ENCODE results near the gene AGBL1.

The AGBL1 gene

DNA sequence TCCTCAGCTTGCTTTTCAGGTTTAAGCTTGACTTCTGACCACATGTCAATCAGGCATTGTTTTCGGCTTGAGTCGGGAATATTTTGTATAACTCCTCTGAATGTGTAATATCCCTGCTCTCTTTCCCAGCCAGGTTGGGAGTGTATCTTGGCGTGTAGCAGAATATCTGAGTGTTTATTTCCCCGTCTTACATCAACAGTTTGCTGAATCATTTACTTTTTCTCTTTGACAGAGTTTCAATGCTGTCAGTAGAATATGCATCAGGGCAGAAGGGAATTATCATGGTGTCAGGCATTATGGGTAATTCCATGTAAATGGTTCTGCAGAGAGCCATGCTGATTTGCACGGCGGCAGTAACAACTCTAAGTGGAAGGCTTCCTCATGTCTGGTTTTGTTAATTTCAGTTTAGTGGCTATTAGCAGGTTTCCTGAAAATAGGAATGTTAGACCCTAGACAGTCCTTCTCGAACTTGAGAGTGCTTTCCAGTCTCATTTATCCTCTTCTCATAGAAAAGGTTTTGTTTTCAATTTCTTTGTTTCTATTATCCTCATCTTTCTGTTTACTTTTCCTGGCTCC lies 566.3 kb downstream of the AGBL1 start:
- Histone ChIP-seq H3K27ac (ENCODE audit: extremely low read depth, low read depth, low read length) (peak overlapping the region; percentile 68), H3K4me3 (ENCODE audit: low read depth, low read length) (no peak overlapping the region), H3K4me1 (ENCODE audit: control insufficient read depth, insufficient read depth, low read length) (peaks cover 12% of the 10 kb centered on the region), H3K36me3 (ENCODE audit: control insufficient read depth in 2 of 2, insufficient read depth in 1 of 2, low read length in 2 of 2) (no peaks in the 10 kb centered on the region), H3K9me3 (ENCODE audit: control insufficient read depth, insufficient read depth, low read depth, low read length) (no peaks in the 10 kb centered on the region)
- ChIA-PET POLR2A (no interaction called here), CTCF (interaction anchor here (0.6 to 1.2 kb wide), 2 partner anchors 8 to 1547 kb away, joined by 3 read pairs; no protein-coding TSS in a partner anchor)
- TF ChIP-seq TRIM28 (IDR thresholded peaks at IDR 0.05; ENCODE audit: borderline replicate concordance, low read length): peak; percentile 70; the same call in 1 of the 2 replicates
- no peak for TF ChIP-seq KLF9 (tag by site-specific recombination; IDR thresholded peaks at IDR 0.05; ENCODE audit: low read depth)
- no peak for TF ChIP-seq ZNF76 (tag by site-specific recombination; IDR thresholded peaks at IDR 0.05; ENCODE audit: borderline replicate concordance, low read depth)
- no peak for TF ChIP-seq ZNF37A (tag by site-specific recombination; IDR thresholded peaks at IDR 0.05)
- no peak for TF ChIP-seq ZNF660 (tag by site-specific recombination; IDR thresholded peaks at IDR 0.05)
- TF ChIP-seq ZFP41 (tag by site-specific recombination; IDR thresholded peaks at IDR 0.05; ENCODE audit: borderline replicate concordance): no peak
- TF ChIP-seq, protein P1, sequence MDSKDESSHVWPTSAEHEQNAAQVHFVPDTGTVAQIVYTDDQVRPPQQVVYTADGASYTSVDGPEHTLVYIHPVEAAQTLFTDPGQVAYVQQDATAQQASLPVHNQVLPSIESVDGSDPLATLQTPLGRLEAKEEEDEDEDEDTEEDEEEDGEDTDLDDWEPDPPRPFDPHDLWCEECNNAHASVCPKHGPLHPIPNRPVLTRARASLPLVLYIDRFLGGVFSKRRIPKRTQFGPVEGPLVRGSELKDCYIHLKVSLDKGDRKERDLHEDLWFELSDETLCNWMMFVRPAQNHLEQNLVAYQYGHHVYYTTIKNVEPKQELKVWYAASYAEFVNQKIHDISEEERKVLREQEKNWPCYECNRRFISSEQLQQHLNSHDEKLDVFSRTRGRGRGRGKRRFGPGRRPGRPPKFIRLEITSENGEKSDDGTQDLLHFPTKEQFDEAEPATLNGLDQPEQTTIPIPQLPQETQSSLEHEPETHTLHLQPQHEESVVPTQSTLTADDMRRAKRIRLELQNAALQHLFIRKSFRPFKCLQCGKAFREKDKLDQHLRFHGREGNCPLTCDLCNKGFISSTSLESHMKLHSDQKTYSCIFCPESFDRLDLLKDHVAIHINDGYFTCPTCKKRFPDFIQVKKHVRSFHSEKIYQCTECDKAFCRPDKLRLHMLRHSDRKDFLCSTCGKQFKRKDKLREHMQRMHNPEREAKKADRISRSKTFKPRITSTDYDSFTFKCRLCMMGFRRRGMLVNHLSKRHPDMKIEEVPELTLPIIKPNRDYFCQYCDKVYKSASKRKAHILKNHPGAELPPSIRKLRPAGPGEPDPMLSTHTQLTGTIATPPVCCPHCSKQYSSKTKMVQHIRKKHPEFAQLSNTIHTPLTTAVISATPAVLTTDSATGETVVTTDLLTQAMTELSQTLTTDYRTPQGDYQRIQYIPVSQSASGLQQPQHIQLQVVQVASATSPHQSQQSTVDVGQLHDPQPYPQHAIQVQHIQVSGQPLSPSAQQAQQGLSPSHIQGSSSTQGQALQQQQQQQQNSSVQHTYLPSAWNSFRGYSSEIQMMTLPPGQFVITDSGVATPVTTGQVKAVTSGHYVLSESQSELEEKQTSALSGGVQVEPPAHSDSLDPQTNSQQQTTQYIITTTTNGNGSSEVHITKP (tag by site-specific recombination; IDR thresholded peaks at IDR 0.05): no peak

DNA sequence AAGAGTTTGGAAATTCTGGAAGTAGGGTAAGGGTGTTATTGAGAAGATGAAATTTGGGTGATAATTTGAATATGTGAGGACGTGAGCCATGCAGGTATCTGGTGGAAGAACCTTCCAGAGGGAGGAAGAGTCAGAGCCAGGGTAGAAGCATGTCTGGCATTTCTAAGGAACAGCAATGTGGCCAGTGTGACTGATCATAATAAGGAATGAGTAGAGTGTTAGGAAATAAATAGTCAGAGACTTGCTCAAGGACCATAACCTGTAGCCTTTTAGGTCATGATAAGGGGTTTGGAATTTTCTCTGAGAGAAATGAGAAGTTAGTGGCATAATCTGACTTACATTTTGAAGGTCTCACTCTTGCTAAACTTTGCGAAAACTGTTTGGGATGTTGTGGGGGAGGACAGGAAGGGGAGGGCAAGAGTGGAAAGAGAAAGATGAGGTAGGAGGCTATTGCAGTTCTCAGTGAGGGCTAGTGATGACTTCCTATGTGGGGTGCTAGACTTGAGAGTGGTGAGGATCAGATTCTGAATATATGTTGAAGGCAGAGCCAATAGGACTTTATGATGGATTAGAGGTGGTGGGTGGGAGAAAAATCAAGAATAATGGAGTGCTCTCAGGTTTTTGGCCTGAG lies 568.3 kb downstream of the AGBL1 start:
- no peaks in the 10 kb centered on the region for H3K9me3 ChIP-seq (ENCODE audit: control insufficient read depth, insufficient read depth, low read depth, low read length)
- H3K4me1 ChIP-seq (ENCODE audit: control insufficient read depth, insufficient read depth, low read length): peaks cover 12% of the 10 kb centered on the region
- CTCF ChIA-PET: no interaction called here
- TF ChIP-seq ZNF791 (tag by site-specific recombination; IDR thresholded peaks at IDR 0.05) (no peak), ZBTB21 (tag by site-specific recombination; IDR thresholded peaks at IDR 0.05) (no peak), ZNF175 (tag by site-specific recombination; IDR thresholded peaks at IDR 0.05) (no peak), ZNF48 (tag by site-specific recombination; IDR thresholded peaks at IDR 0.05) (no peak), GLIS1 (tag by site-specific recombination; IDR thresholded peaks at IDR 0.05) (no peak), ZNF274 (IDR thresholded peaks at IDR 0.05; ENCODE audit: low read length) (no peak), ZNF274 (tag by site-specific recombination; IDR thresholded peaks at IDR 0.05; ENCODE audit: borderline replicate concordance) (no peak), WT1 (tag by site-specific recombination; IDR thresholded peaks at IDR 0.05) (no peak), ZNF548 (tag by site-specific recombination; IDR thresholded peaks at IDR 0.05) (no peak), HOXC10 (CRISPR knock-in tag; IDR thresholded peaks at IDR 0.05) (no peak), ZBTB8A (tag by site-specific recombination; IDR thresholded peaks at IDR 0.05) (no peak), ZNF510 (tag by site-specific recombination; IDR thresholded peaks at IDR 0.05; ENCODE audit: insufficient replicate concordance) (no peak), ZFP69B (tag by site-specific recombination; IDR thresholded peaks at IDR 0.05) (no peak), TRIM28 (IDR thresholded peaks at IDR 0.05; ENCODE audit: borderline replicate concordance, low read length) (no peak), SP3 (tag by site-specific recombination; IDR thresholded peaks at IDR 0.05) (no peak), ZNF174 (tag by site-specific recombination; IDR thresholded peaks at IDR 0.05) (no peak), SP7 (tag by site-specific recombination; IDR thresholded peaks at IDR 0.05) (no peak)
- TF ChIP-seq, protein P1 (tag by site-specific recombination; IDR thresholded peaks at IDR 0.05): no peak
- TF ChIP-seq, protein P2, sequence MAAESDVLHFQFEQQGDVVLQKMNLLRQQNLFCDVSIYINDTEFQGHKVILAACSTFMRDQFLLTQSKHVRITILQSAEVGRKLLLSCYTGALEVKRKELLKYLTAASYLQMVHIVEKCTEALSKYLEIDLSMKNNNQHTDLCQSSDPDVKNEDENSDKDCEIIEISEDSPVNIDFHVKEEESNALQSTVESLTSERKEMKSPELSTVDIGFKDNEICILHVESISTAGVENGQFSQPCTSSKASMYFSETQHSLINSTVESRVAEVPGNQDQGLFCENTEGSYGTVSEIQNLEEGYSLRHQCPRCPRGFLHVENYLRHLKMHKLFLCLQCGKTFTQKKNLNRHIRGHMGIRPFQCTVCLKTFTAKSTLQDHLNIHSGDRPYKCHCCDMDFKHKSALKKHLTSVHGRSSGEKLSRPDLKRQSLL (tag by site-specific recombination; IDR thresholded peaks at IDR 0.05): no peak
- no peaks in the 10 kb centered on the region for H3K36me3 ChIP-seq (ENCODE audit: control insufficient read depth in 2 of 2, insufficient read depth in 1 of 2, low read length in 2 of 2)
- H3K4me3 ChIP-seq (ENCODE audit: low read depth, low read length): no peak overlapping the region
- POLR2A ChIA-PET: no interaction called here
- no peak overlapping the region for H3K27ac ChIP-seq (ENCODE audit: extremely low read depth, low read depth, low read length)
